Stomach (tissue), 9 donors: ENCODE results near the gene CDH23. TPM values are rescaled to one million over a fixed set of nuclear protein-coding genes. Genes with fewer than 3 reads are reported as not detected.

ENCODE experiments used
- DNase-seq, 2 donors: peaks; one replicate each; pipeline versions ENCODE4 v3.0.0 to v3.0.0-alpha.2; 2013 to 2019
- H3K27ac ChIP-seq, 5 donors: fragments of 200-600 bp in 4 of 5; sonication (generic) in 4 of 5; one replicate each; pipeline ENCODE4 v1.5.1; 2013 to 2019; ENCODE audit warnings: mild to moderate bottlenecking in 1 of 5, moderate library complexity in 1 of 5
- H3K27me3 ChIP-seq, 3 donors: fragments of 200-600 bp; sonication (generic); one replicate each; pipeline ENCODE4 v1.5.1; 2017 to 2019; ENCODE audit warnings: mixed run types in 1 of 3
- H3K36me3 ChIP-seq, 4 donors: fragments of 200-600 bp; sonication (generic); 1 replicate in 3 of 4; 2 replicates in 1 of 4; pipeline ENCODE4 v1.5.1; 2016 to 2019
- H3K4me1 ChIP-seq, 4 donors: fragments of 200-600 bp; sonication (generic); one replicate each; pipeline ENCODE4 v1.5.1; 2016 to 2019
- H3K4me3 ChIP-seq, 4 donors: fragments of 200-600 bp; sonication (generic) in 3 of 4; one replicate each; pipeline ENCODE4 v1.5.1; 2016 to 2019; ENCODE audit warnings: mild to moderate bottlenecking in 1 of 4
- H3K9me3 ChIP-seq, 4 donors: fragments of 200-600 bp; sonication (generic); one replicate each; pipeline ENCODE4 v1.5.1; 2016 to 2019
- CTCF ChIP-seq, 7 experiments: fragments of 450-650 bp in 4 of 7; fragments of 200-600 bp in 3 of 7; sonication (generic) in 3 of 7; IDR thresholded peaks; one replicate each; pipeline ENCODE4 v1.5.1; 2016 to 2019; ENCODE audit warnings: antibody characterized with exemption in 7 of 7, control low read depth in 2 of 7, mild to moderate bottlenecking in 1 of 7
- EP300 ChIP-seq: sonication (generic); formaldehyde crosslinking; IDR thresholded peaks from one replicate; pipeline ENCODE4 v1.6.1; 2017; ENCODE audit warnings: antibody characterized with exemption
- POLR2A ChIP-seq, 4 donors: fragments of 450-650 bp; IDR thresholded peaks; one replicate each; pipeline ENCODE4 v1.6.1; 2016; ENCODE audit warnings: antibody characterized with exemption in 4 of 4, control low read depth in 2 of 4, mild to moderate bottlenecking in 1 of 4, moderate library complexity in 1 of 4
- POLR2AphosphoS5 ChIP-seq, 3 donors: sonication (generic); formaldehyde crosslinking; IDR thresholded peaks; one replicate each; pipeline ENCODE4 v1.6.1; 2016; ENCODE audit warnings: antibody characterized with exemption in 3 of 3
- WGBS, 5 donors: extraction: QIAGEN DNeasy Blood & Tissue Kit in 3 of 5; methylation state at CpG; one replicate each; pipeline versions ENCODE4 v1.1.5 to v1.1.7; 2013 to 2018; 5-methylcytosine and 5-hydroxymethylcytosine counted together
- intact Hi-C: fragments of 100-400 bp; cut with DNase I; formaldehyde crosslinking; loops from one replicate; pipeline ENCODE4 v1.15.1; 2023; ENCODE audit warnings: low total_unique reads
- polyA plus RNA-seq, 3 donors: library from polyadenylated mRNA; stranded (reverse); fragments of 200-250 nt; gene quantifications; one replicate each; pipeline ENCODE4 v1.2.3, GENCODE V29; 2013
- total RNA-seq, 5 donors: library from RNA; depleted of rRNA; stranded (reverse); fragments of >200 nt; gene quantifications; one replicate each; pipeline versions ENCODE4 v1.1.0 to v1.2.3, GENCODE V29; 2014 to 2016
- donor health status: healthy with polysubstance abuse.
- donor health status: Bipolar disorder and iron deficiency.
- donor health status: healthy.

Gene CDH23
- total and polyA plus RNA-seq, 8 donors = 0.31 to 8.2 (median 2.2) TPM

GRCh38 chr10:71801361-71801760 lies 404.6 kb downstream of the CDH23 start:
- H3K9me3 ChIP-seq = no peaks in the 10 kb centered on the region
- DNase-seq = no peak
- H3K27ac ChIP-seq = no peak overlapping the region
- no peak overlapping the region for H3K4me3 ChIP-seq
- no peak for TF ChIP-seq EP300
- TF ChIP-seq CTCF (IDR thresholded peaks at IDR 0.05) = no peak
- no peak for TF ChIP-seq POLR2AphosphoS5 (IDR thresholded peaks at IDR 0.05)
- no peak for TF ChIP-seq POLR2A (IDR thresholded peaks at IDR 0.05)
- WGBS, 5 donors = 85 to 94% (median 89%) methylated on average over 9 of the region's 9 CpGs
- no peaks in the 10 kb centered on the region for H3K36me3 ChIP-seq
- H3K4me1 ChIP-seq = peaks cover 0 to 32% (median 9%) of the 10 kb centered on the region in 4 donors
- no peaks in the 10 kb centered on the region for H3K27me3 ChIP-seq
- intact Hi-C loops = no loop called here

- 89 to 96% (median 92%) methylated on average over 6 of the region's 6 CpGs for WGBS, 5 donors
- Histone ChIP-seq H3K36me3 (no peaks in the 10 kb centered on the region), H3K4me3 (no peak overlapping the region), H3K27me3 (peaks cover 0 to 6% (median 0%) of the 10 kb centered on the region in 3 donors), H3K4me1 (peaks cover 0 to 39% (median 16%) of the 10 kb centered on the region in 4 donors), H3K27ac (no peak overlapping the region), H3K9me3 (no peaks in the 10 kb centered on the region)
- intact Hi-C loops = no loop called here
- TF ChIP-seq EP300 = no peak
- TF ChIP-seq POLR2A (IDR thresholded peaks at IDR 0.05) = no peak
- TF ChIP-seq POLR2AphosphoS5 (IDR thresholded peaks at IDR 0.05) = no peak
- TF ChIP-seq CTCF (IDR thresholded peaks at IDR 0.05) = no peak
- DNase-seq = no peak
Observed at GRCh38 chr10:71802235-71802634, 405.5 kb downstream of the CDH23 start.

- H3K4me1 ChIP-seq = peaks cover 0 to 39% (median 17%) of the 10 kb centered on the region in 4 donors
- 87 to 94% (median 90%) methylated on average over 17 to 18 of the region's 18 CpGs for WGBS, 5 donors
- no peaks in the 10 kb centered on the region for H3K9me3 ChIP-seq
- no peaks in the 10 kb centered on the region for H3K36me3 ChIP-seq
- TF ChIP-seq POLR2AphosphoS5 (IDR thresholded peaks at IDR 0.05) (no peak), CTCF (IDR thresholded peaks at IDR 0.05) (no peak)
- intact Hi-C loops = no loop called here
- DNase-seq = no peak
- no peak overlapping the region for H3K4me3 ChIP-seq
- H3K27ac ChIP-seq = no peak overlapping the region
- peaks cover 0 to 10% (median 0%) of the 10 kb centered on the region in 3 donors for H3K27me3 ChIP-seq
Observed at GRCh38 chr10:71802715-71803488, 406.2 kb downstream of the CDH23 start.

GRCh38 chr10:71804077-71804476 lies 407.4 kb downstream of the CDH23 start:
- intact Hi-C loops = no loop called here

More at GRCh38 chr10:71804077-71804476, 407.4 kb downstream of the CDH23 start:
- H3K27ac ChIP-seq = no peak overlapping the region
- no peaks in the 10 kb centered on the region for H3K36me3 ChIP-seq
- TF ChIP-seq POLR2AphosphoS5 (IDR thresholded peaks at IDR 0.05) (no peak), EP300 (no peak), POLR2A (IDR thresholded peaks at IDR 0.05) (no peak), CTCF (IDR thresholded peaks at IDR 0.05) (no peak)
- peaks cover 0 to 12% (median 0%) of the 10 kb centered on the region in 3 donors for H3K27me3 ChIP-seq
- no peak overlapping the region for H3K4me3 ChIP-seq
- peaks cover 0 to 39% (median 17%) of the 10 kb centered on the region in 4 donors for H3K4me1 ChIP-seq
- no peaks in the 10 kb centered on the region for H3K9me3 ChIP-seq
- WGBS, 5 donors = 30 to 41% (median 37%) methylated on average over 4 of the region's 4 CpGs
- DNase-seq = no peak
